ENCODE data around the gene NFKBIE.
"Not testable (repeated sequence)": the region's sequence is repeated elsewhere in the genome, so short reads cannot be mapped to it uniquely, and the experiment has no call there.

Gene NFKBIE

DNA sequence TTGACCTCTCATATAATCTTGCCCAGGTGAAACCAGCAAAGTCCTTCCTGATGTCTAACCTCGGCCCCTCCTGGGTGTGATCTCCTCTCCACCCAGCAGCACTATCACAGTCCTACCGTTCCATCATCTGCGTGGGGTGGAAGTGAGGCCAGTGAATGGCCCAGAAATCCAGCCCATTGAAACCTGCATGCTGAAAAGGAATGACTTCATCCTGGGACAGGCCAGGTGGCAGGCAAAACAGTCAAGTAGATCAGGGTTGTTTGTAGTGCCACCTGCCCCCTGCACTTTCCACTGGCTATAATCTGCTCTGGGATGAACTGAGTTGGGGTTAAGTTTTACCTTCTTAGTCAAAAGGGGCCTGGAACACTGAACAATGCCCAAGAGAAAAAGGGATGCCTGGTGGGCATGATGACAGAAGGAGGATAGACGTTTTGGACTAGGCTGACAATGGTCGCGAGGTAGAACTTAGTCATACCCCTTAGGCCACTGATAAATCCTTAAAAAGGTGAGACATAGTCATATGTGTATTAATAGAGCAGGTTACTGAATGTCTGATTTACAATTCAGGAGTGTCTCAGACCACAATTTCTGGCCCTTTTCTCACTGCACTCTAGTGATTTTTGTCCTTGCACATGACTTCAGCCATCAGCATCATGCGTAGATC lies 26.5 kb downstream of the NFKBIE start:
- DNase-seq = no peak

DNA sequence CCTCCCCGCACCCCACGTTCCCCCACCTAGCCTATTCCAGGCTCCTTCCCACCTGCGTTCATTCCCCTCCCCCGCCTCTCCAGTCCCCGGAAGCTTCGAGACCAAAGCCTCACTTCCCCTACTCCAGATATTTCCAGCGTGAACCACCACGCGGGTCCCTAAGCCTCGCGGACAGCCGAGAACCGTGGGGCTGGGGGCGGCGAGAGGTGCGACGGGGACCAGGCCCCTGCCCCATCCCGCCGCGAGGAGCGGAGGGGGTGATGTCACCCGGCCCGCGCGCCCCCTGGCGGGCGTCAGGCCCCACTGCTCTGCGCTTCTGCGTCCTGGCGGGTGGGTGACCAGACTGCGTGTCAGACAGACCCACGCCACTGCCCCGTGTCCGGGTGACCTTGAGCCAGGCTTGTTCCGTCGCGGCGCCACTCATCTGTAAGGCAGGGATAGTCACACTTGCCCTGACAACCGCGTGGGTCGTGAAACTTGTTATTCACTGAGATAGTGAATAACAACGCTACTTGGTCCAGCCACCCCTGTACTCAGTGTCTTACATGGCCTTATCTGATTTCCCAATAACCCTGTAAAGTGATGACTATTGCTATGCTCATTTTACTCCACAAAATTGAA lies 27.4 kb downstream of the NFKBIE start:
- peak; percentile 81 to 83 for DNase-seq

DNA sequence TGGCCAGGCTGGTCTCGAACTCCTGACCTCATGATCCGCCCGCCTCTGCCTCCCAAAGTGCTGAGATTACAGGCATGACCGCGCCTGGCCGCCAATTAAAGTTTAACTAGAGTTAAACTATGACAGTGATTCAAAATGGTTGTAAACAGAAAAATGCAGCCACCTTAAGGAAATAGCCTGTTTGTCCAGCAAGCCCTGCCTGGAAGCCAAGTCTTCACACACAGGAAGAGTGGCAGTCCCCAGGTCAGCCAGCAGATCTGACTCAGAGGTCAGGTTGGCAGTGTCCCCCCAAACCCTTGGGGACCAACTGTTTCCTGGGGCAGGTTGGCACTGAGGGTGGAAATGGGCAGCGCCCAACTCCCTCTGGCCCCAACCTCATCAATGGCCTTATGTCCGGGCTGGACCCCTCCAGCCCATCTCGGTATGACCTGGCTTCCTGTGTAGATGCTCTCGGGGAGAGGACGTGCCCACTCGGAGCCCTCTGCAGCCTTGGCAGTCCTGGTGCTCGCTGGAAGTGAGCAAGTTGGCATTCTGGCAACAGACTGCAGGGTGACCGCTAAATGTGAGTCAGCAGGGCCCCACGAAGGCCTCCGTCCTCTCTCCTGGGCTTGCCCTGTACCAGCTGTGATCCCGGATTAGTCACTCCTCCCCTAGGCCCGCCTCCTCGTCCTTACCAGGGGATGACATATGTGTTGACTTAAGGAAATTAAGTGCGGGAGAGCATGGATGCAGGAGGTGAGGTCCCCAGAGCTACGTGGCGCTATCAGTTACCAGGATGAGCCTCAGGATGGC lies 28.1 kb downstream of the NFKBIE start:
- DNase-seq = peak; percentile 67 to 77

DNA sequence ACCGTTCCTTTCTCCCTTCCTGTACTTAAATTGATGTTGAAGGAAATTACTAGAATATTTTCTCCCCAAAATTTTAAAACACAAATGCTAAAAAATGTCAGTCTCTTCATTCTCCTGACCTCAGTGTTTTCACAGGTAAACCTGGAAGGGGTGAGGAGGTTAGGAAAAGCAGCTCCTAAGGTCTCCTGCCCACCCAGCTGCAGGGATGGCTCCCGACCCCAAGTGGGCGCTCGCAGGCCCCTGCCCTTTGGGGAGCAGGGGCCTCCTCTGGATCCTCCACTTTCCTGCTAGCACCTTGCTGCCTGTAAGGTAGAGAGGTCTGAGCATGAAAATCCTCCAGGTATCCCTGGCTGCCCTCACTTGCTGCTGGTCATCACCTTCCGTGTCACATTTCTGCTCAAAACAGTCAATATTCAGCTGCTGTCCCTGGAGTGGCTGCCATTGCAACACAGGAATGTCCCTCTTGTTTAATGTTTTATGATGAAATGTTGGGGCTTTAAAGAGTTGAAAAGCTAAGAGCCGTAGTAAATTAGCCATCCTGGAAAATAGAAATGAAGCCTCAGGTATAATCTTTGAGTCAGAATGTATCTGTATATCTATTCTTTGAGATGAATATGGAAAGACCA lies 29.3 kb downstream of the NFKBIE start:
- no peak for DNase-seq

DNA sequence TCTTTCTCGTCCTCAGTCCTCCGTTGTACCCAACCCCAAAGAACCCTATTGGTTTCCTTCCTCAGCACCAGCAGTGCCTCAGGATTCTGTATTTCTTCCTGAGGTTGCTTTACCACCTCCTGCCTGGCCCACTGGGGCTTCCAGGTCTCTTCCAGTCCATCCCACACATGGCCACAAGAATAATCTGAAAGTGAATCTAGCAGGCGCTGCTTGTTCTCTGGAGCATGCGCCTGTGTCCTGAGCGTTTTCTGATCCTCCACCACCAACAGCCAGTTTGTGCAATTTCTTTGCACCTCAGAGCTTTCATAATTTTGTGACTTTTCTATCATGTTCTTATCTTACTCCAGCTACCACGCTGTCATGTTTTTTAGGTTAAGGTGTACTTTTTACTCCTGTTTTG lies 30.1 kb downstream of the NFKBIE start:
- DNase-seq = no peak

DNA sequence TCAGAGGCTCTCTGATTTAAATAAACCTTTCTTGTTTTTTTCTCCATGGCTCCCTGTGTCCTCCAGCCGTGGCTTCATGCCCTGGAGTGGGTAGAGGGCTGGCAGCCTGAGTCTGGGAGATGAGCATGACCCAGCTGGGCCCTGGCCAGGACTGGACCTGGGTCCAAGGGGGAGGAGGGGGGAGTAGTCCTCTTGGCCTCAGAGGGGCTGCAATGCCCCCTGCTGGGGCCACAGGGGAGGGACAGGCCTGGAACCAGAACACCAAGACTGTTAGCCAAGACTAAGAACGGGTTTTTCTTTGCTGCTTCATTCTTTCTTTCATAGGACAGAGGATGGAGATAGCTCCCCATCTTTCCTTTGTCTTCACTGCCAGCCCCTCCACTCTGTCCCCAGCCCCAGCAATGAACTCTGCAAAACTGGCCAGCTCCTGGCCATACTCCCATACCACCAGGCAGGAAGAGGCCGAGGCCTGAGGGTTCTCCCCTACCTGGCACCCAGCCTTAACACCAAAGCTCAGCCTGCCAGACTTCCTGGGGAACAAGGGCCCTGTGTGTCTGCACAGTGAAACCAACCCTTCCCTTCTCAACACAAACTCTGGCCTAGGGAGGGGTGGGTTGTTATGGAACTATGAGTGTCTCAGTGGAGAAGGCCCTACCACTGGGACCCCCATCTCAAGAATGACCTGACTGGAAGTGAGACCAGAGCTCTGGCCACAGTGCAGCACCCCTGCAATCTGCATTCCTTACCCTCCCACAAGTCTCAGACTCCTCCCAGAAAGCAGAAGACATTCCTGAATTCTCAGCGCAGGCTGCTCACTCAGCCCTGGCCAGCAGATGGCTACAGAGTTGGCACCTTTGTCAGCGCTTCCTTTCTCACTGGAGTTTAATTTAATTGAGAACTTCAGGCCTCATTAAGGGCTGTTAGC lies 31.0 kb downstream of the NFKBIE start:
- DNase-seq = no peak

DNA sequence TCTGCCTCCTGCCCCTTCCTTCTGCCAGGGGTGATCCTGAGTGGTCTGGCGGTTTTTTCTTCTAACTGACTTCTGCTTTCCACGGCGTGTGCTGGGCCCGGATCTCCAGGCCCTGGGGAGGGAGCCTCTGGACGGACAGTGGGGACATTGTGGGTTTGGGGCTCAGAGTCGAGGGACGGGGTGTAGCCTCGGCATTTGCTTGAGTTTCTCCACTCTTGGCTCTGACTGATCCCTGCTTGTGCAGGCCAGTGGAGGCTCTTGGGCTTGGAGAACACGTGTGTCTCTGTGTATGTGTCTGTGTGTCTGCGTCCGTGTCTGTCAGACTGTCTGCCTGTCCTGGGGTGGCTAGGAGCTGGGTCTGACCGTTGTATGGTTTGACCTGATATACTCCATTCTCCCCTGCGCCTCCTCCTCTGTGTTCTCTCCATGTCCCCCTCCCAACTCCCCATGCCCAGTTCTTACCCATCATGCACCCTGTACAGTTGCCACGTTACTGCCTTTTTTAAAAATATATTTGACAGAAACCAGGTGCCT lies 31.7 kb downstream of the NFKBIE start:
- DNase-seq = no peak

DNA sequence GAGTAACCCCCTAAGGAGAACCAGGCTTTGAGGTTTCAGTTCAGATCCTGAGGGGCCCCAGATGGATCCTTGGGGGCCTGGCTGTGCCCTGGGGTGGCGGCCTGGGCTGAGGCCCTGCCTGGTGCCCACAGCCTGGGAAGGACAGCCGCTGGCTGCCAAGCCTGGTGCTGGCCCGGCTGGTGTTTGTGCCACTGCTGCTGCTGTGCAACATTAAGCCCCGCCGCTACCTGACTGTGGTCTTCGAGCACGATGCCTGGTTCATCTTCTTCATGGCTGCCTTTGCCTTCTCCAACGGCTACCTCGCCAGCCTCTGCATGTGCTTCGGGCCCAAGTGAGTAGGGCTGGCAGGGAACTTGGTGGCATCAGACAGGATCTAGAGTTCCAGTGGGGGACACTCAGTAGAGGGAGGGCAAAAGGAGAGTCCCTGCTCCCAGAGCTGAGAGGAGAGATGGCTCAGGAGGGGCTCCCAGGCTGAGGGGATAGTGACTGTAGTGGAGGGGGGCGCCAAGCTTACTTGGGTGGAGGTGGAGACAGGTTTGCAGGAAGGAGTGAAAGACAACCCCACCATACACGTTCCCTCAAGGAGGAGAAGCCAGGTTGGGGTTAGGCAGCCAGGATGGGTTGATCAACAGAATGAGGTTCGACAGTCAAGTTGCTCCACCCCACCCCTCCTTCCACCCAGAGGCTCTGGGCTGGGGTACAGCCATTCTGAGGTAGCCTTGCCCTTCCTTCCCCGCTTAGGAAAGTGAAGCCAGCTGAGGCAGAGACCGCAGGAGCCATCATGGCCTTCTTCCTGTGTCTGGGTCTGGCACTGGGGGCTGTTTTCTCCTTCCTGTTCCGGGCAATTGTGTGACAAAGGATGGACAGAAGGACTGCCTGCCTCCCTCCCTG lies 32.4 kb downstream of the NFKBIE start:
- no peak for DNase-seq

DNA sequence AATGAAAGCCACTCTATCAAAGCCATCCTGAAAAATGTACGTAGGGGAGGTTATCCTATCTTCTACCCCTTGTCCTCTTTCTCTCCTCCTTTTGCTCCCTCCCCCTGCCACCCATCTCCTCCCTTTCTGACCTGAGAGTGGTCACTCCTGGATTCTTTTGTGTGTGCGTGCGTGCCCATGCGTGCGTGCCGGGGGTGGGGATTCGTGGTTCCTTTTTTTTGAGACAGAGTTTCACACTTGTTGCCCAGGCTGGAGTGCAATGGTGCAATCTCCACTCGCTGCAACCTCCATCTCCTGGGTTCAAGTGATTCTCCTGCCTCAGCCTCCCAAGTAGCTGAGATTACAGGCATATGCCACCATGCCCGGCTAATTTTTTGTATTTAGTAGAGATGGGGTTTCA lies 33.9 kb downstream of the NFKBIE start:
- not testable (repeated sequence) for DNase-seq

DNA sequence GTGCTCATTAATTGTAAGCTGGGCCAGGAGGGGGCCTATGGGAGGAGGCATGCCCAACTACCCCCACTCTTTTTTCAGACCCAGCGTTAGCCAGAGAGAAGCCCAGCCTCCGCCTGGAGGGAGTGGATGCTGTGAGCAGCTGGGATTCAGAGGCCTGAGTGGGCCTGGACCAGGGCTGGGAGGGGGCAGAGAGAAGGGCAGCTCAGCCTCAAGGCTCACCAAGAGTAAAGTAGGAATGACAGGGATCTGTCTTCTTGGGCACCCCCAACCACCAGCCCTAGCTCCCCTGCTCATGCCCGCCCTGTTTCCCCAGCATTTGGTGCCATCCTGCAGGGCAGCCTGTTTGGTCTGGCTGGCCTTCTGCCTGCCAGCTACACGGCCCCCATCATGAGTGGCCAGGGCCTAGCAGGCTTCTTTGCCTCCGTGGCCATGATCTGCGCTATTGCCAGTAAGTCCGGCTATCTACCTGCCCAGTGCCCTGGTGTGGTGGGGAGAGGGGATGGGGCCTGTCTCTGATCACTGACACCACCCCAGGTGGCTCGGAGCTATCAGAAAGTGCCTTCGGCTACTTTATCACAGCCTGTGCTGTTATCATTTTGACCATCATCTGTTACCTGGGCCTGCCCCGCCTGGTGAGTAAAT lies 35.2 kb downstream of the NFKBIE start:
- no peak for DNase-seq

DNA sequence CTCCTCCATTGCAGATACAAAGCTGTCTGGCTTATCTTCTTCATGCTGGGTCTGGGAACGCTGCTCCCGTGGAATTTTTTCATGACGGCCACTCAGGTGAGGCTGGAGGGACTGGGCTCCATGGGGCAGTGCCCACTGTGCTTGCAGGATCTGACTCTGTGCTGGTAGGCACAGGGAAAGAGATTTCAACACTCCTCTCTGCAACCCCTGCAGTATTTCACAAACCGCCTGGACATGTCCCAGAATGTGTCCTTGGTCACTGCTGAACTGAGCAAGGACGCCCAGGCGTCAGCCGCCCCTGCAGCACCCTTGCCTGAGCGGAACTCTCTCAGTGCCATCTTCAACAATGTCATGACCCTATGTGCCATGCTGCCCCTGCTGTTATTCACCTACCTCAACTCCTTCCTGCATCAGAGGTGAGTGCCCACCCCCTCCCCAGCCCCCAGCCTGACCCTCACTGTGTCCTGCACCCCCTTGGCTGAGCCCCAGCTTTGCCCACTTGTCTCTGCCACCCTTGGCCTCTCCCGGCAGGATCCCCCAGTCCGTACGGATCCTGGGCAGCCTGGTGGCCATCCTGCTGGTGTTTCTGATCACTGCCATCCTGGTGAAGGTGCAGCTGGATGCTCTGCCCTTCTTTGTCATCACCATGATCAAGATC lies 35.8 kb downstream of the NFKBIE start:
- no peak for DNase-seq

DNA sequence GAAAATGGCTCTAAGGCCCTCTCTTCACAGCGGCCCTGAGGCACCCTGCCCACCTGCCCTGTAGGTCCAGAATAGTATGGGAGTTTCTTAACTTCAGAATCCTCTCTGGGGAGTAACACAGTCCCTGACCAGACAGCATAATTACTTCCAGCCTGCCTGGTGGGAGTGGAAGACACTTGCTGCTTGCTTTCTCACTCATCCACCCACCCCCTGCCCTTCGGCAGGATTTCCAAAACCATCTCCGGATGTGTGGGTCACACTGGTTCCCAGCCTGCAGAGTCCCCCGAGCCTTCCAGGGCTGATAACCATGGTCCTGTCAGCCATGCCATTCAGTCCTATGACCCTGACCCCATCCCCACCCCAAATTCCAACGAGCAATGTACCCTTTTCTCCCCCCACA lies 36.5 kb downstream of the NFKBIE start:
- no peak for DNase-seq

DNA sequence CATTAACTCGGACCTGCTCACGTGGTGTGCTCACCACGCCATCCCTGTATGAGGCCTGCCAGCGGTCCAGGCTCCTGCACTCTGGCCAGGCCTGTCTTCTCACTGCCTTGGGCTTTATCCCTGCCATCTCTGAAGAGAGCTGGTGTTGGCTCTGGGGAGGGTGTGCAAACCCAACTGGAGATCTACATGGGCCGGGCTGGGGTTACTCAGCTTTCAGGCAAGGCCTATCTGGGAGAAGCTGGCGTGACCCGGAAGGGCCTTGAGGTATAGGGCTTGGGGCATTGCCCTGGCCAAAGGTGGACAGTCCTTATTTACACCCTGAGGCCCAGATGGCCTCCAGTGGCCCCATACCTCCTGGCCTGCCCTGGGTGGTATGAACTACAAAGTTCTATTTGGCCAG lies 36.9 kb downstream of the NFKBIE start:
- DNase-seq = no peak

DNA sequence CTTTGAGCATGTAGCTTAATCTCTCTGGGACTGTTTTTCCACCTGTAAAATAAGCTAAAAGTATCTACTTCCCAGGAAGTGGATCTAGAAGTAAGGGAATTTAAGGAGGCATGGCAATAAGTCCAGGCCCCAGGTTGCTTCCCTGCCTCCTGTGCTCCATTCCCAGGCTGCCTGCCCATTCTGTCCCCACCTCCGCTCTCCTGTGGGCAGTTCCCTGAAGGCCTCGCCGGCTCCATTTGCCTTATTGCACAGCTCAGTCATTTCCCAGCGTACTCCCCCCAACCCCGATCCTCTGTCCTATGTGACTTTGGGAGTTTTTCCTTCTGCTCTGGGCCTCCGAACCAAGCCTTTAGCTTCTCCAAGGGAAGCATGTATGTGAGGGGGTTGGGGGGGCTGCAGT lies 37.3 kb downstream of the NFKBIE start:
- DNase-seq = no peak

DNA sequence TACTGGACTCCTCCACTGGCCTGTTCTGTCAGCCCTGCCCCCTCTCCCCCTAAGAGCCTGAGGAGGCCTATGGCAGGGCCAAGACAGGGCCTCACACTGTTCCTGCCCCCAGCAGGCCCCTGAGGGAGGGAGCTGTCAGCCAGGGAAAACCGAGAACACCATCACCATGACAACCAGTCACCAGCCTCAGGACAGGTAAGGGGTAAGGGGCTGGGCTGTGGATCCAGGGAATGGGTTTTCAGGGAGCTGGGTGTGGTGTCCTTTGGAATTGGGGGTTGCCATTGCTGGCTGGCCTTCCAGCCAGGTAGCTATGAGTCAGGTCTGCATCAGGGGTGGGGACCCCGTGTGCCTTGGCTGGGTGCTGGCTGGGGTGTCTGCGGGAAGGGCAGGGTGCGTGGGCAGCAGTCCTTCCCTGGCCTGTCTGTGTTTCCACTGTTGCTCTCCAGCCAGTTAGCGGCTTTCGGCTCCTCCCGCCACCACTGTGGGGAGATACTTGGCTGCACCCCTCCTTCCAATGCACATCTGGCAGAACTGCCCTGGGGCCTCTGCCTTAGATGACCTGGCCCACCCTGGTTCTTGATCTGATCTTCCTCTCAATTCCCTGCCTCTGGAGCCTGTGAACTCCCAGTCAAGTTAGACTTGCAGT lies 38.1 kb downstream of the NFKBIE start:
- no peak for DNase-seq

DNA sequence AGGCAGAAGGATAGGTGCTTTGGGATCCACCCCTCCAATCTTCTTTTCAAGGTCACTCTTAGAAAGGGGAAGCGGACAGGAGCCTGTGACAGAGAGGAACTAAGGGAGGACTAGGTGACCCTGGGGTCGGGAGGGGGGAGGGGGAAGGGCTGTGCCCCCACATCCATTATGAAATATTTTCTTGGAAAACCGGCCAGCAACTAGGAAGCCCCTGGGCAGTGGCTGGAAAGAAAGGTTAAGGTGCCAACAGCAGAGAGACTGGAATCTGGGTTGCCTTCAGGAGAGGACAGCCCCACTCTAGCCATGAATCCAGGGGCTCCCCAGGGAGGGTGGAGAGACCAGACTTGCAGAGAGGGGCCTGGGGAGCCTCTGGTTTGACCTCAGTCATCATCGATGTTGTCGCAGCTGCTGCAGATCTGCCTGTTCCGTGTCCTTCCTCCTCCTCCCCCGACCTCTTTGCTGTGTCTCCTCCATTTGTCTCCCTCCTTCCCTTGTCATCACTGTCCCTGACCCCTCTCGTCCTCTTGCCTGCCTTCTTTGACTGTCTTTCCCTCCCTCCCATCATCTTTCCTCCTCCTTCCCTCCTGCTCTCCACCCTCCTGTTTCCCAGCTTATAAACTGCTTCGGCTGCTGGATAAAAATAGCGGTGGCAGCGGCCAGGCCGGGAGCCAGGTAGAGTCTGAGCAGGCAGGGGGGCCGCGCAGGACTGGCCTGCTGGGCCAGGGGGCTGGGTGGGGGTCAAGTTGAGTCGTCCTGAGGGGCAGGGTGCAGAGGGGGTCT lies 38.8 kb downstream of the NFKBIE start:
- DNase-seq = no peak

DNA sequence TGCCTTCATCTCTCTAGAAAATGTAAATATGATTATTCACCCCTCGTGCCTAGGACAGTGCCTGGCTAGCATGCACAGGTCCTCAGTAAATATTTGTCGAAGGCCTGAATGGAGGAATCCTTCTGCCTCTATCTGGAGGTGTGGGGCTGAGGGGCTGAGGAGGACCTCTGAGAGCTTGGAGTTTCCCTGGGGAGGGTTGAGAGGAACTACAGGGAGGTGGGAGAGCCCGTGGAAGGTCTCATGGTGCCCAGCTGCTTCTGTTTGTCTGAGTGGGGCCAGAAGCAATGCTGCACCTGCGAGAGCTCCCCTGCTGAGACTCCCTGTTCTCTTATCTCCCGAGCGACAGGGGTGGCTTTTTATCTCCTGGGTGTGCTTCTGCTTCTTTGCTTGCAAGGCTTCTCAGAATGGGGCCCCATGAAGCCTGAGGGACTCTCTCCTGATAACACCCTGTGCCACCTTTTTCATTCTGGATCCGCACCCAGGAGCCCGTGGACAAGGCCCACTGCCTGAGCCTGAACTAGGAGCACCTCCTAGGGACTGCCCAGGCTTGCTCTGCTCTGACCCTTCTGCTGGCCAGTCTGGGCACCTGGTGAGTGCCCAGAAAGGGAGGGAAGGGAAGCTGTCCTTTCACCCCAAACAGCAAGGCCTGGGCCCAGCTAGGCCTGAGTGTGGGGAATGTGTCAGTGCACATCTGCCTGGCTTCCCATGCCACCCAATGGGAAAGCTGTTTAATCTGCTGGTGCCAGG lies 39.6 kb downstream of the NFKBIE start:
- no peak for DNase-seq

DNA sequence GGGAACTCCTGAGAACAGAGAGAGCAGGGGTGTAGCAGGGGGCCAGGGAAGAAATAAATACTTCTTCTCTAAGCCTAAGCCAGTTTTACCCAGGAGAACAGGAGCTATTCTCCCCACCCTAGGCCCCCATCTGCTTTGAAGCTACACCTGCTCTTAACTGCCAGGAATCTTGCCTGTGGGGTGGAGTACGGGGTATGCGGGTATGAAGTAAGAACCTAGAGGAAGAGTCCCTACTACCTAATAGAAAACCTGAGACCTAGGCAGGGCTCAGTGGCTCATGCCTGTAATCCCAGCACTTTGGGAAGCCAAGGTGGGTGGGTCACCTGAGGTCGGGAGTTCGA lies 40.4 kb downstream of the NFKBIE start:
- no peak for DNase-seq

Measured in stimulated activated CD4-positive, alpha-beta T cell treated with anti-CD3 and anti-CD28 coated beads, Interleukin-2, amount 100 ng/mL, for 24 hours (primary cell).